DMS153 treated with DMSO at 0.1 percent for 48 hours (cell line): ENCODE data around the gene RGMA.

ENCODE experiments used
- DNase-seq: peaks from one replicate; lab custom pipeline; 2025; ENCODE audit not compliant: unreplicated experiment; lab: John Stamatoyannopoulos, UW

Gene RGMA, protein sequence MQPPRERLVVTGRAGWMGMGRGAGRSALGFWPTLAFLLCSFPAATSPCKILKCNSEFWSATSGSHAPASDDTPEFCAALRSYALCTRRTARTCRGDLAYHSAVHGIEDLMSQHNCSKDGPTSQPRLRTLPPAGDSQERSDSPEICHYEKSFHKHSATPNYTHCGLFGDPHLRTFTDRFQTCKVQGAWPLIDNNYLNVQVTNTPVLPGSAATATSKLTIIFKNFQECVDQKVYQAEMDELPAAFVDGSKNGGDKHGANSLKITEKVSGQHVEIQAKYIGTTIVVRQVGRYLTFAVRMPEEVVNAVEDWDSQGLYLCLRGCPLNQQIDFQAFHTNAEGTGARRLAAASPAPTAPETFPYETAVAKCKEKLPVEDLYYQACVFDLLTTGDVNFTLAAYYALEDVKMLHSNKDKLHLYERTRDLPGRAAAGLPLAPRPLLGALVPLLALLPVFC

GRCh38 chr15:93088981-93089726 is at the start of gene RGMA:
RGMA (minus strand) TSS chr15:93089211; CDS start chr15:93088932, 279 bp downstream.
- no peak for DNase-seq

- DNase-seq: no peak
These were observed 47.6 kb upstream of the RGMA start for GRCh38 chr15:93136606-93137005.

- DNase-seq: no peak
These were observed 47.0 kb upstream of the RGMA start for GRCh38 chr15:93135997-93136397.

DNA sequence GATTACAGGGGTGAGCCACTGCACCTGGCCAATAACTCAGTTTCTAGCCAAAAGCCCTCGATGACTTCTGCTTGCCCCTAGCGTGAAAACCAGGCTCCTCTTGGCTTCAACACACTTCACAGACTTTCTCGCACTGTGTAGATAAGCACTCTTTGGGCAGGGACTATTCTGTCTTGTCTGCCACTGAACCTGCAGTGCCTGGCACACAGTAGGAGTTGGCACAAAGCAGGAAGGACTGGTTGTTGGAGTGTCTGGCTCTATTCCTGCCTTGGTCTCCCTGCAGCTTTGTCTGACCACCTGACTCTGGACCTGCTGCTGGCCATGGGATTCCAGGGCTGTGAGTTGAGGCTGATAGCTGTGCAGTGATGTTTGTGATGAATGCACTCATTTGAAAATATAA is 46.4 kb upstream of the RGMA start:
- DNase-seq: no peak

DNA sequence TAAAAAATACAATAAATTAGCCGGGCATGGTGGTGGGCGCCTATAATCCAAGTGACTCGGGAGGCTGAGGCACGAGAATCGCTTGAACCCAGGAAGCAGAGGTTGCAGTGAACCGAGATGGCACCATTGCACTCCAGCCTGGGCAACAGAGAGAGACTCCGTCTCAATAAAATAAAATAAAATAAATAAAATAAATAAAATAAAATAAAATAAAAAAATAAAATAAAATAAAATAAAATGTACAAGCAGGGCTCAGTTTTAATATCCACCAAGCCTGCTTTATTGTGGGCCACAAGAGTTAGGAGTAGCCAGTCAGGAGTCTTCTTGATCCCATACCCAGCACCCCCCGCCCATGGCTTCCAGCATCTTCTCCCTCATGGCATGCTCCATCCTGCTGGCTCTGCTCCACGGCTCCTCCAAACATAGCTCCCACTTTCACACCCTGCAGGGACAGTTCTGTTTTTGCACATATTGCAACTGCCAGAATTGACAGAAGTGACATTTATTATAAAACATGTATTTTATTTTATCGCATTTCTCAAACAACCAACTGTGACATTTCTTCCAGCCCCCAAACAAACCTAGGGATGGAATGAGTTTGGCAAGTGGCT is 42.6 kb upstream of the RGMA start:
- DNase-seq: no peak

DNA sequence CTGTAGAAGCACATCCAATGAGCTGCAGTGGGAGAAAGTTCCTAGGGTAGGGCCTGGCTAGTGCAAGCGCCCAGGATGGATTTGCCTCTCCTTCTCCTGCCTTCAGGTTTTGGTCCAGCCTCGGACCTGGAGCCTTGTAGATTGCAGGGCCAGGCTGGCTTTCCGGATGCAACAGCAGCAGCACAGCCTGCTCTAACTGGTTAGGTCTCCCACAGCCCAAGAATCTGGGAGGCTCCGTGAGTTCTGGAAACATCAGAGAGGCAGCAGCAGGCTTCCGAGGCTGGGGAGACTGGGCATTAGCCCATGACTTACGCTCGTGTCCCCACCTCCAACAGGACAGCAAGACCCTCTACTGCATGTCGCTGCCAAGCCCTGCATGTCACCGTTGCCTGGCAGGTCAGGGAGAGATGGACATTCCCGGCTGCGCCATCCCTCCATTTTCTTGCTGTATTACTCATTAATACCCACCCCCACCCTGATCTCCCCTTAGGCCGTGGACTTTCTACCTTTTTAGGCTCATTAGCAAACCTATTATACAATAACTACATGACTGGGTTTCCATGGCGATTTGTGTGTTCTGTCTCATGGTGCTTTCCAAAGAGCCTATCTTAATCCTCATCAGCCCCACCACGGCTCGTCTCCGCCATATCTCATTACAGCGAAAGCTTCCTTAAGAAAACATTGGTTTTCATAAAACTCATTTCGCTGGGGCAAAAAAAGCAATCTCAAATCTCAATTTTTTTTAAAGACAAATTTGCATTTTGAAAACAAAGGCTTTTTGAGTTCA is 40.9 kb upstream of the RGMA start:
- DNase-seq: no peak

GRCh38 chr15:93127286-93127685 is 38.3 kb upstream of the RGMA start:
- DNase-seq: no peak

GRCh38 chr15:93126599-93126998 is 37.6 kb upstream of the RGMA start:
- DNase-seq: no peak

- no peak for DNase-seq
These were observed 37.1 kb upstream of the RGMA start for GRCh38 chr15:93126148-93126547.

DNA sequence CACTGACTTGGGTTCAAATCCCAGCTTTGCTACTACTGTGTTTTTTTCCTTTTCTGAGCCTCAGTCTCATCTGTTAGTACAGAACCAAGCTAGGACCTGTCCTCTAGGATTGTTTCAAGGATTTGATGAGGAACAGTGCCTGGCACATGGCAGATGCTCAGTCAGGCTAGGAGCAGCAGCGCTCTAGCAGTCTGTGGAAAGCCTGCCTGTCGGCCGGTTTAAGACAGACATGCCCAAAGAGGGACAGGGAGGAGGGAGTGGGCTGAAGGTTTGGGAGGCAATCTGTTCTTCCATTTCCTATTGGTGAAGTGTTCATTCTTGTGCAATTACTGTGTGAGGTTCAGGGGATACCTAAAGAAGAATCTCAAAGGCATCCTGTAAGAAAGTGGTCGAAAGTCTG is 35.1 kb upstream of the RGMA start:
- no peak for DNase-seq

GRCh38 chr15:93121973-93122910 is 33.2 kb upstream of the RGMA start:
- DNase-seq: no peak

DNA sequence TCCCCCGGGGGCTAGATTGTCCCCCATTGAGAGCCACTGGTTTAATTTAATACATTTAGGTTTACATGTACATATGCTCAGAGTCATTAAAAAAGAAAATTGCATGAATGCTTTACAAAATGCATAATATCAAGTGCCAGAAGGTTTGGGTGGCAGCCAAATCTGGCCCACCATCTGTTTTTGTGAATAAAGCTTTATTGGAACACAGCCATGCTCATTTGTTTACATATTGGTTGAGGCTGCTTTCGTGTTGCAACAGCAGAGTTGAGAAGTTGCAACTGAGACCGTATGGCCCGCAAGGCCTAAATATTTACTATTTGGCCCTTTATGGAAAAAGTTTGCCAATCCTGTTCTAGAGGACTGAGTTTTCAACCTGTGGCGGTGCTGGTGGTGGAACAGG is 32.1 kb upstream of the RGMA start:
- no peak for DNase-seq

- DNase-seq: no peak
These were observed 29.9 kb upstream of the RGMA start for GRCh38 chr15:93118904-93119303.

DNA sequence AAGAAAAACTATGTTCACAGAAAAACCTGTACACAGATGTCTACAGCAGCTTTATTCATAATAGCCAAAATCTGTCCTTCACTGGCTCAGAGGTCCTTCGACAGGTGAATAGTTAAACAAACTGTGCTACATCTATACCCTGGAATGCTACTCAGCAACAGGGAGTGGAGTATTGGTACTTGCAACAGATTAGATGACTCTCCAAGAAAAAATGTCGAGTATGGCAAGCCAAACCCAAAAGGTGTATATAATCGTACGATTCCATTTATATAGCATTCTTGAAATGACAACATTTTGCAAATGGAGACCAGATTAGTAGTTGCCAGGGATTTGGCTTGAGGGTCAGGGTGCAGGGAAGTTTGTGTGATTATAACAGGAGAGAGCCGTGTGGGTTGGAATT is 22.4 kb upstream of the RGMA start:
- DNase-seq: no peak

DNA sequence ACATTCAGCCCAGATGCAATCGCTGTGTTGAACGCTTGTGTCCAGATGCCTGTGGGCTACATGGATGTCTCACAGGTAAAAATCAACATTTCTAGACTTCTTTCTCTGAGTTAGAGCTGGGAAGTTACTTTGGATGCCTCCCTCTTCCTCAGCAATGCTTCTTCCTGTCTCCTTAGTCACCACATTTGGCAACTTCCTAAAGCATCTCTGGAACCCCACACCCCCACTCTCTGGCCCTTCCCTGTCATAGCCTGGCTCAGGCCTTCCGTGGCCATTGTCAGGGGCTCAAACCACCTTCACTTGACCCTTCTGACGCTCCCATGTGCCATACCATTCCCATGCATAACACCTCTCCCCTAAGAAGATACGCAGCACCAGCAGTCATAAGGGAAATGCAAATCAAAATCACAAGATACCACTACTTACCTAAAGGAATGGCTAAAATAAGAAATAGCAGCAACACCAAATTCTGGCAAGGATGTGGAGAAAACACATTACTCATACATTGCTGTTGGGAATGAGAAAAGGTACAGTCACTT is 21.6 kb upstream of the RGMA start:
- DNase-seq: no peak

GRCh38 chr15:93109336-93110102 is 20.5 kb upstream of the RGMA start:
- no peak for DNase-seq

GRCh38 chr15:93107646-93108045 is 18.6 kb upstream of the RGMA start:
- no peak for DNase-seq

GRCh38 chr15:93105485-93105884 is 16.5 kb upstream of the RGMA start:
- no peak for DNase-seq

DNA sequence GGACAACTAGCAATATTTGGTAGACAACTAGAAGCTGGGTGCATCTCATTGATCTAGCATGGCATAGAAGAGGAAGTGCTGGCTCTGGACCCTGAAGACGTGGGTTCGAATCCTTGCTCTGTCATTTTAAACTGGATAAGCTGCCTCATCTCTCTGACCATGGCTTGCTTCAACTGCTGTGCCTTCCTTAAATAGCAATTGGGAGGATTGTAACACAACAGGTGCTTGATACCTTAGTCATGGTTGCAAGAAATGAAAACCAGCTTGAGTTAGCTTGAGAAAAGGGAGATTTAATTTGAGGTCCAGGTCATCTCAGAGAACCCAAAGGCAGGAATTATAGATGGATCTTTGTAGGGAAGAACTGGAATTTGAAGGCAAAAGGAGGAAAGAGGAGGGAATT is 14.8 kb upstream of the RGMA start:
- no peak for DNase-seq
